ENCODE measurements around the gene TMPRSS11B. TPM values are rescaled to one million over a fixed set of nuclear protein-coding genes. Genes with fewer than 3 reads are reported as not detected.

The TMPRSS11B gene
- total RNA-seq, 4 donors from 2014 or later, result not detected

GRCh38 chr4:68257719-68258118 is 12.2 kb upstream of the TMPRSS11B start:
- no peak for TF ChIP-seq CTCF (IDR thresholded peaks at IDR 0.05; ENCODE audit: low read depth)

- no peak for TF ChIP-seq CTCF (IDR thresholded peaks at IDR 0.05; ENCODE audit: low read depth)
Measured at GRCh38 chr4:68256284-68256683, 10.8 kb upstream of the TMPRSS11B start.

GRCh38 chr4:68250151-68250930 is 4.8 kb upstream of the TMPRSS11B start:
- TF ChIP-seq CTCF (IDR thresholded peaks at IDR 0.05; ENCODE audit: low read depth), result no peak

GRCh38 chr4:68249434-68249833 is 3.9 kb upstream of the TMPRSS11B start:
- no peak for TF ChIP-seq CTCF (IDR thresholded peaks at IDR 0.05; ENCODE audit: low read depth)

GRCh38 chr4:68240620-68241019 is 4.9 kb downstream of the TMPRSS11B start:
- TF ChIP-seq CTCF (IDR thresholded peaks at IDR 0.05; ENCODE audit: low read depth), result no peak

GRCh38 chr4:68228568-68228967 is 16.9 kb downstream of the TMPRSS11B start:
- no peak for TF ChIP-seq CTCF (IDR thresholded peaks at IDR 0.05; ENCODE audit: low read depth)

- TF ChIP-seq CTCF (IDR thresholded peaks at IDR 0.05; ENCODE audit: low read depth), result no peak
Measured at GRCh38 chr4:68218044-68218443, 27.4 kb downstream of the TMPRSS11B start.
